ENCODE data around the gene ZNF488.

The ZNF488 gene

GRCh38 chr10:47384148-47384921 is at the start of gene ZNF488:
Gene ZNF488 (minus strand): TSS chr10:47384293. CDS start chr10:47368829, 15,464 bp downstream.
- POLR2A ChIA-PET = no interaction called here
- CTCF ChIA-PET = interaction anchor here (0.9 kb wide), 1 partner anchor 65 kb away, joined by 3 read pairs; no protein-coding TSS in a partner anchor
- peak; percentile 91 for DNase-seq (ENCODE audit: extremely low spot score)
- no peak for TF ChIP-seq CTCF (IDR thresholded peaks at IDR 0.05; ENCODE audit: control extremely low read depth, extremely low read depth, low read depth, missing control alignments)

- CTCF ChIA-PET = no interaction called here
- POLR2A ChIA-PET = no interaction called here
- TF ChIP-seq CTCF (IDR thresholded peaks at IDR 0.05; ENCODE audit: control extremely low read depth, extremely low read depth, low read depth, missing control alignments) = no peak
Measured at GRCh38 chr10:47425813-47426419, 41.8 kb upstream of the ZNF488 start.

GRCh38 chr10:47424231-47424630 is 40.1 kb upstream of the ZNF488 start:
- CTCF ChIA-PET = no interaction called here
- POLR2A ChIA-PET = no interaction called here

More at GRCh38 chr10:47425813-47426419, 41.8 kb upstream of the ZNF488 start:
- no peak for DNase-seq (ENCODE audit: extremely low spot score)

GRCh38 chr10:47423476-47423875 is 39.4 kb upstream of the ZNF488 start:
- no peak for DNase-seq (ENCODE audit: extremely low spot score)
- TF ChIP-seq CTCF (IDR thresholded peaks at IDR 0.05; ENCODE audit: control extremely low read depth, extremely low read depth, low read depth, missing control alignments) = no peak
- POLR2A ChIA-PET = no interaction called here
- CTCF ChIA-PET = no interaction called here

More at GRCh38 chr10:47424231-47424630, 40.1 kb upstream of the ZNF488 start:
- DNase-seq (ENCODE audit: extremely low spot score) = no peak
- TF ChIP-seq CTCF (IDR thresholded peaks at IDR 0.05; ENCODE audit: control extremely low read depth, extremely low read depth, low read depth, missing control alignments) = no peak

- POLR2A ChIA-PET = no interaction called here
- no peak for TF ChIP-seq CTCF (IDR thresholded peaks at IDR 0.05; ENCODE audit: control extremely low read depth, extremely low read depth, low read depth, missing control alignments)
- CTCF ChIA-PET = interaction anchor here (1.4 kb wide), 1 partner anchor 13 kb away, joined by 3 read pairs; no protein-coding TSS in a partner anchor
- no peak for DNase-seq (ENCODE audit: extremely low spot score)
Measured at GRCh38 chr10:47421057-47421952, 37.2 kb upstream of the ZNF488 start.
